GM12878 (cell line): ENCODE measurements around the gene DIS3L2. TPM values are rescaled to one million over a fixed set of nuclear protein-coding genes. Genes with fewer than 3 reads are reported as not detected.

Source experiments
- ATAC-seq: fragments of 200-7000 bp; cut with Tn5 transposase; 3 replicates; pipeline ENCODE4 v1.9.1; 2020; ENCODE audit warnings: mild to moderate bottlenecking, moderate library complexity
- BruUV-seq: library from RNA; stranded (reverse); fragments of 400-500 nt; replicated peaks from 2 replicates; lab custom pipeline; 2021; lab: Mats Ljungman, UMichigan
- CTCF ChIA-PET: fragments of 300-600 bp; sonication (Branson Sonifier 250); formaldehyde crosslinking; extraction: SDS; loops from one replicate; lab custom pipeline; 2021; ENCODE audit warnings: inconsistent platforms; lab: Yijun Ruan, JAX
- POLR2A ChIA-PET: fragments of 350-600 bp; formaldehyde crosslinking; extraction: SDS; loops from one replicate; lab custom pipeline; 2021; ENCODE audit warnings: inconsistent platforms; lab: Charles Lee
- RAD21 ChIA-PET: fragments of 300-600 bp; sonication (Branson Sonifier 250); formaldehyde crosslinking; loops from one replicate; lab custom pipeline; 2023; ENCODE audit warnings: antibody characterized with exemption; ENCODE audit not compliant: unreplicated experiment; lab: Charles Lee
- SMC1A ChIA-PET: fragments of 300-600 bp; sonication (Branson Sonifier 250); formaldehyde crosslinking; loops from one replicate; lab custom pipeline; 2023; ENCODE audit not compliant: unreplicated experiment, uncharacterized antibody; lab: Charles Lee
- DNase-seq: peaks from one replicate; pipeline ENCODE4 v3.0.0-alpha.2; 2011; ENCODE audit warnings: low read depth, low spot score
- FAIRE-seq: peaks from 3 replicates; lab custom pipeline; 2011; peaks lifted over from hg19 to GRCh38; lab: Jason Lieb, UNC
- H2AFZ ChIP-seq: 2 replicates; pipeline ENCODE4 v1.6.0; 2011; ENCODE audit warnings: low read depth, low read length, control low read depth; ENCODE audit not compliant: control insufficient read depth
- H3K27ac ChIP-seq: 2 replicates; pipeline ENCODE4 v1.5.1; 2011; ENCODE audit warnings: control low read depth; ENCODE audit not compliant: control insufficient read depth, insufficient read depth
- H3K27me3 ChIP-seq, 2 experiments: replicated peaks in 1 of 2; 2 replicates each; pipeline versions ENCODE4 v1.6.0 to v1.6.1; 2011; ENCODE audit warnings: low read length in 1 of 2; ENCODE audit not compliant: control insufficient read depth in 2 of 2, insufficient read depth in 2 of 2
- H3K36me3 ChIP-seq, 2 experiments: 2 replicates each; pipeline ENCODE4 v1.5.1; 2011; ENCODE audit warnings: low read length in 1 of 2; ENCODE audit not compliant: control insufficient read depth in 2 of 2, insufficient read depth in 2 of 2
- H3K4me1 ChIP-seq: 2 replicates; pipeline ENCODE4 v1.6.1; 2011; ENCODE audit warnings: mild to moderate bottlenecking, low read length, moderate library complexity, mixed read lengths; ENCODE audit not compliant: control insufficient read depth, insufficient read depth
- H3K4me2 ChIP-seq: 2 replicates; pipeline ENCODE4 v1.6.0; 2011; ENCODE audit warnings: control low read depth; ENCODE audit not compliant: control insufficient read depth, insufficient read depth
- H3K4me3 ChIP-seq: fragments of 200-600 bp; sonication (generic); 2 replicates; pipeline ENCODE4 v1.5.1; 2016
- H3K79me2 ChIP-seq: 2 replicates; pipeline ENCODE4 v1.6.0; 2011; ENCODE audit warnings: low read length; ENCODE audit not compliant: control insufficient read depth, insufficient read depth
- H3K9ac ChIP-seq: 2 replicates; pipeline ENCODE4 v1.8.0; 2011; ENCODE audit warnings: low read length, control low read depth, mixed read lengths; ENCODE audit not compliant: control insufficient read depth, insufficient read depth
- H3K9me3 ChIP-seq: replicated peaks from 3 replicates; pipeline ENCODE4 v1.5.1; 2011; ENCODE audit warnings: mild to moderate bottlenecking, low read length; ENCODE audit not compliant: control insufficient read depth, insufficient read depth
- H4K20me1 ChIP-seq: 2 replicates; pipeline ENCODE4 v1.6.0; 2011; ENCODE audit not compliant: control insufficient read depth, insufficient read depth
- EZH2 ChIP-seq: IDR thresholded peaks from 2 replicates; pipeline ENCODE4 v1.6.1; 2012; ENCODE audit warnings: low read depth, mild to moderate bottlenecking, control low read depth, inconsistent platforms, low read length, borderline replicate concordance; ENCODE audit not compliant: control insufficient read depth
- MEF2B ChIP-seq: fragments of 450-650 bp; IDR thresholded peaks from 2 replicates; pipeline ENCODE4 v1.6.1; 2018; ENCODE audit warnings: mild to moderate bottlenecking, moderate library complexity; ENCODE audit not compliant: partially characterized antibody, poor library complexity, severe bottlenecking
- MTA2 ChIP-seq: fragments of 450-650 bp; IDR thresholded peaks from 2 replicates; pipeline ENCODE4 v1.6.1; 2016; ENCODE audit warnings: low read depth, mild to moderate bottlenecking, moderate library complexity
- NFXL1 ChIP-seq: fragments of 450-650 bp; IDR thresholded peaks from 2 replicates; pipeline ENCODE4 v1.6.1; 2017; ENCODE audit warnings: antibody characterized with exemption, mild to moderate bottlenecking, borderline replicate concordance
- POU2F2 ChIP-seq: IDR thresholded peaks from 3 replicates; pipeline ENCODE4 v1.6.1; 2011; ENCODE audit warnings: low read depth, mild to moderate bottlenecking, low read length, borderline replicate concordance
- SMARCA5 ChIP-seq: fragments of 450-650 bp; IDR thresholded peaks from 2 replicates; pipeline ENCODE4 v1.6.1; 2017; ENCODE audit warnings: mild to moderate bottlenecking
- SMC3 ChIP-seq: IDR thresholded peaks from 2 replicates; pipeline ENCODE4 v1.6.1; 2011; ENCODE audit warnings: low read length, improper control_type of control experiment, borderline replicate concordance
- SREBF2 ChIP-seq: IDR thresholded peaks from 2 replicates; pipeline ENCODE4 v1.6.1; 2012; ENCODE audit warnings: mild to moderate bottlenecking, low read length
- WGBS: methylation state at CpG from one replicate; pipeline ENCODE4 v1.1.6; 2016; ENCODE audit warnings: low lambda C conversion rate; ENCODE audit not compliant: insufficient replicate concordance, insufficient coverage; ENCODE audit errors: missing lambda C conversion rate; 5-methylcytosine and 5-hydroxymethylcytosine counted together
- in situ Hi-C: fragments of 300-500 bp; cut with MboI; formaldehyde crosslinking; loops from 9 replicates; pipeline ENCODE4 v1.14.3; 2018; ENCODE audit warnings: mixed read lengths
- intact Hi-C: fragments of 100-400 bp; cut with micrococcal nuclease; formaldehyde crosslinking; loops from one replicate; pipeline ENCODE4 v1.14.2; 2022; ENCODE audit not compliant: unreplicated experiment
- polyA plus RNA-seq, 11 experiments: library from polyadenylated mRNA; depleted of rRNA in 4 of 11; unstranded in 6 of 11; stranded (reverse) in 5 of 11; fragments of >200 nt; fragmentation: Nextera tagmentation in 4 of 11; fragmentation: Illumina TruSeq in 1 of 11; extraction: Ambion mirVana in 4 of 11; extraction: Trizol in 1 of 11; gene quantifications; 1 replicate in 1 of 11; 2 replicates in 10 of 11; pipeline versions ENCODE4 v1.2.1 to v1.2.3, GENCODE V29; 2011 to 2016; ENCODE audit warnings: inconsistent platforms in 2 of 11, missing spikeins in 2 of 11, low read depth in 1 of 11
- total RNA-seq, 4 experiments: library from RNA; depleted of rRNA in 3 of 4; stranded (reverse); fragments of >200 nt in 3 of 4; fragmentation: Illumina TruSeq in 1 of 4; extraction: Trizol in 1 of 4; gene quantifications; 2 replicates each; pipeline versions ENCODE4 v1.2.1 to v1.2.3, GENCODE V29; 2013 to 2021

Gene DIS3L2
- total and polyA plus RNA-seq, 10 of the 15 experiments (the other 5 are each of a cell fraction or from before 2014, with no cell fraction given), result 3.5 to 27.1 (median 16.0) TPM

- Histone ChIP-seq H3K27ac (no peak overlapping the region), H3K36me3 (peaks cover 0 to 3% of the 10 kb centered on the region in 2 experiments; a peak in 2 of 4 replicates), H3K4me3 (no peak overlapping the region), H3K9me3 (no peaks in the 10 kb centered on the region), H3K4me2 (no peak overlapping the region), H2AFZ (no peak overlapping the region), H3K79me2 (no peaks in the 10 kb centered on the region), H3K27me3 (no peaks in the 10 kb centered on the region), H3K9ac (no peak overlapping the region), H3K4me1 (no peaks in the 10 kb centered on the region), H4K20me1 (no peaks in the 10 kb centered on the region)
- FAIRE-seq (no peak), DNase-seq (no peak), ATAC-seq (no peak)
- no TSS peak for BruUV-seq
- ChIA-PET RAD21 (no interaction called here), SMC1A (interaction anchor here (0.7 kb wide), 1 partner anchor 13 kb away, joined by 3 read pairs; no protein-coding TSS in a partner anchor), CTCF (interaction anchor here (0.8 to 1.5 kb wide), 3 partner anchors 10 to 388 kb away, joined by 3 read pairs; no protein-coding TSS in a partner anchor), POLR2A (no interaction called here)
- in situ Hi-C loops, result no loop called here
- no peak for TF ChIP-seq SMC3
- TF ChIP-seq SMARCA5, result no peak
- TF ChIP-seq MTA2, result no peak
- no peak for TF ChIP-seq NFXL1
- TF ChIP-seq EZH2, result no peak
- no peak for TF ChIP-seq POU2F2
- no peak for TF ChIP-seq MEF2B
- TF ChIP-seq SREBF2, result no peak
- intact Hi-C loops, result no loop called here
- WGBS, result 90% methylated on average over 4 of the region's 4 CpGs
Measured at GRCh38 chr2:232288489-232289030, 327.0 kb downstream of the DIS3L2 start.
